ENCODE data around the gene PRPH2.
A peak's percentile ranks its signal among the peaks of the same experiment; 100 is the strongest.
"Not testable (repeated sequence)": the region's sequence is repeated elsewhere in the genome, so short reads cannot be mapped to it uniquely, and the experiment has no call there.

PRPH2 gene

DNA sequence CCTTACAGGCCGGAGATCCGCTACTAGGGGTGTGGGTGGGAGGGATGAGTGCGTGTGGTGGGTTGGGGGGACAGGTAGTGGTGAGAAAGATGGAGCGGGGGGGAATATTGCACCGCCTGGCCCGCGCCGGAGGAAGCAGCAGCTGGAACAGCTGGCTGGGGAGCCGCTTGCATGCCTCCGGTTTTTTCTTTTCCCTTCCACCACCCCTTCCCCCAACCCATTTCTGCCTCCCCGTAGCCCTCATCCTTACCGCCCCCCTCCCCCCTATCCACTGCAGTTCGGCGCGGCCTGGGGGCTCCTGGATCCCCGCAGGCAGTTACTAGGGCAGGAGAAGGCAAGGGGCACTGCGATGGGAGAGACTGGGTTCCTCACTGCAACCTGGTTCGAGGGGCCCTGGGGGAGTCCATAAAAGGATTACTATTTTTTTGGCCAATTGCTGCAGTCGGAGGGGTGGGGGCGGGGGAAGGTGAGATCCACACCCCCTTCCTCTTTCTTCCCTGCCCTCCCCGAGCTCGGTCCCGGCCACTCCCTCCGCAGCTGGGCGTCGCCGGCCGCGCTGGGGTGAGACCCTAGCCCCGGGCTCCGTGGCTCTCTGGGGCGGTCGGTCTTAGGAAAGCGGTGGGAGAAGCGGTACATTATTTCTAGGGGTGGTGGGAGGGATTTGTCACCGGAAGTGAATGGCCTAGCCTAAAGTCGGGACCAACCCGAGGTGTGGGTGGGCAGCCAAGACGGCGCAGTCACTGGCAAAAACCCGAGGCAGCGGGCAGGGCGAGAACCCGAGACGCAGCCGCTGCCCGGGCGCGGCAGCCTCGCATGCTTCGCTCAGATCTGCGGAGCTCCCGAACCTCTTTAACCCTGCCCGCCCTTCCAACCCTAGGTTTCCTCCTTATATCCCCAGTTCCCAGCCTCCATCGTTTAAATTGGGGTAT, 24.3 kb upstream of the PRPH2 start:
- Mint-ChIP-seq H3K4me3 (peak overlapping the region; percentile 91 to 98), H3K4me1 (peaks cover 38% of the 10 kb centered on the region), H3K27me3 (no peaks in the 10 kb centered on the region), H3K9me3 (no peaks in the 10 kb centered on the region), H3K27ac (peak overlapping the region; percentile 91 to 98)
- ATAC-seq (peak; percentile 76), DNase-seq (peak; percentile 91)

DNA sequence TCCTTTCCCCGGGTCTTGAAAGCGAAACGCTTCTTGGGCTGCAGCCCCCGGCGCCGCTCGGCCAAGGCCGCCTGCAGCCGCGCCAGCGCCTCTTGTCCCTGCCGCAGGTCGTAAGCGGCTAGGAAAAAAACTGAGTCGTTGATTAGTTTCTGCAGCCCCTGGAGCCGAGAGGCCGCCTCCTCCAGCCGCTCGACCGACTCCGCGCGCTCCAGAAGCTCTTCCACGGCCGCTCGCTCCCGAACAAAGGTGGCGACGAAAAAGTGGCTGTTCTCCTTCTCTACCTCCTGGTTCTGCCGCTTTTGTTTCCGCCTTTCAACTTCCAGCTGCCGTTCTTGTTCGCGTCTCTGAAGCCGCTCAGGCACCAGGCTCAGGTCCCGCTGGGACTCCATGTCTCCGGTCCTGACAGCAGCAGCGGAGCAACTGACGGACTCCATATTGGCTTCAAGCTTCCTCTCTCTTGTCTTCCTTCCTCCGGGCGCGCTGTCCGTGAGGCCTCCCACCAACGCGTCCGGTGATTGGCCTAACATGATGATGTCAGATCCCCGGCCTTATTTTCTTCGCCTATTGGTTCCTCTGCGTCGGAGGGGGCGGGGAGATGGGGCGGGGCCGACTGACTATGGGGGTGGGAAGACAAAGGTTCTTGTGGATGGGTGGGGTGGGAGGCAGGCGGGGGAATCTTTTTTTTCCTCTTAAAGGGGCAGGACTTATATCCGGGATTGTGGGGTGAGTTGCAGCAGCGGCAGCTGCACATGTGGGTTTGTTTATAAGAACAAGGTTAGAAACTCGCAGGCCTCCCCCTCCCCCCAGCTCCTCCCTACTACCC, 23.5 kb upstream of the PRPH2 start, which contains the start of gene TBCC:
Gene TBCC (minus strand): TSS at position 464 of the 823 bp plus-strand sequence. CDS start 30 bp downstream, at position 434.
- Mint-ChIP-seq H3K9me3 (no peaks in the 10 kb centered on the region), H3K4me1 (peaks cover 33% of the 10 kb centered on the region), H3K4me3 (peak within 1 kb of the TSS; percentile 97 to 98), H3K27me3 (no peaks in the 10 kb centered on the region), H3K27ac (peak within 1 kb of the TSS; percentile 99 to 100)
- peak; percentile 90 to 96 for DNase-seq
- peak; percentile 82 for ATAC-seq

DNA sequence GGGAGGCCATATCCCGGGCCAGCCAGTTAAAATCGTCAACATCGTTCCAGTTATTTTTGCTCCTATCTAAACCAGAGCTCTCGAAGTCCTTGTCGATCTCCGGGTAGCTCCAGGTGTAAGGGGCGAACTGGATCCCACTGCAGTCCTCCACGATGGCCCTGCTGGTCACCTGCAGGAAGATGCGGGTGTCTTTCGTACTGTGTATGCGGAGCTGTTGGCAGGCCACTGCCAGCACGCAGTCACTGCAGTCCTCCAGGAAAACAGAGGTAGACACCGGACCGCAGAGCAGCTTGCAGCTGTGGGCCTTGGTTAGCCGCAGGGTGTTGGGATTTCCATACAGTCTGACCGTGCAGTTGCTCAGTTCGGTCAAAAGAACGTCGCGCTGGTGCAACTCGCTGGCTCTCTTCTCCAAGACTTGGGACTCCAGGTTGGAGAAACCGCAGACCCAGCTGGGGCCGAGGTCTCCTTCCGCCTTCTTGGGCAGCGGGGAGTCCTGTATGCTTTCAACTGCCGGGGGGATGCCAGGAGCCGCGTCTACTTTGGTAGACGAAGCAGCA, 22.8 kb upstream of the PRPH2 start:
- Mint-ChIP-seq H3K27ac (peak overlapping the region in 1 of 2 donors; percentile 29), H3K4me1 (peaks cover 33% of the 10 kb centered on the region)
- no peak for ATAC-seq

DNA sequence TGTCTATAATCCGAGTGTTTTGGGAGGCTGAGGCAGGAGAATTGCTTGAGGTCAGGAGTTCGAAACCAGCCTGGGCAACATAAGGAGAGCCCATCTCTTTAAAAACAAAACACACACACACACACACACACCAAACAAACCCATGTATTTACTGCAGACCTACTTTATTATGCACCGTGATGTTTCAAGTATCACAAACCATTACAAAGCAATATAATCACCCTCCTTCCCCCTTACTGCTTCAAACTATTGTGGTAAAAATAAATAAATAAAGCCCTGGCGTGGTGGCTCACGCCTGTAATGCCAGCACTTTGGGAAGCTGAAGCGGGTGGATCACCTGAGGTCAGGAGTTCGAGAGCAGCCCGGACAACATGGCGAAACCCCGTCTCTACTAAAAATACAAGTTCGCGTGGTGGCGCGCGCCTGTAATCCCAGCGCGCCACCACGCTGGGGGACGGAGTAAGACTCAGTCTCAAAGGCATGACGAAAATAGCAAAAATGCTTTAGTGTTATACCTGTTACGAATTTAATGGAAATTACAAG, 22.0 kb upstream of the PRPH2 start:
- Mint-ChIP-seq H3K4me3 (peak overlapping the region; percentile 97 to 98), H3K4me1 (peaks cover 32% of the 10 kb centered on the region), H3K9me3 (no peaks in the 10 kb centered on the region), H3K27me3 (no peaks in the 10 kb centered on the region), H3K27ac (peak overlapping the region in 1 of 2 donors; percentile 65)
- ATAC-seq (no peak), DNase-seq (no peak)

More for the DNA sequence above, 22.8 kb upstream of the PRPH2 start:
- Mint-ChIP-seq H3K27me3 (no peaks in the 10 kb centered on the region), H3K4me3 (peak overlapping the region; percentile 97 to 98), H3K9me3 (no peaks in the 10 kb centered on the region)
- peak; percentile 23 to 60 for DNase-seq

DNA sequence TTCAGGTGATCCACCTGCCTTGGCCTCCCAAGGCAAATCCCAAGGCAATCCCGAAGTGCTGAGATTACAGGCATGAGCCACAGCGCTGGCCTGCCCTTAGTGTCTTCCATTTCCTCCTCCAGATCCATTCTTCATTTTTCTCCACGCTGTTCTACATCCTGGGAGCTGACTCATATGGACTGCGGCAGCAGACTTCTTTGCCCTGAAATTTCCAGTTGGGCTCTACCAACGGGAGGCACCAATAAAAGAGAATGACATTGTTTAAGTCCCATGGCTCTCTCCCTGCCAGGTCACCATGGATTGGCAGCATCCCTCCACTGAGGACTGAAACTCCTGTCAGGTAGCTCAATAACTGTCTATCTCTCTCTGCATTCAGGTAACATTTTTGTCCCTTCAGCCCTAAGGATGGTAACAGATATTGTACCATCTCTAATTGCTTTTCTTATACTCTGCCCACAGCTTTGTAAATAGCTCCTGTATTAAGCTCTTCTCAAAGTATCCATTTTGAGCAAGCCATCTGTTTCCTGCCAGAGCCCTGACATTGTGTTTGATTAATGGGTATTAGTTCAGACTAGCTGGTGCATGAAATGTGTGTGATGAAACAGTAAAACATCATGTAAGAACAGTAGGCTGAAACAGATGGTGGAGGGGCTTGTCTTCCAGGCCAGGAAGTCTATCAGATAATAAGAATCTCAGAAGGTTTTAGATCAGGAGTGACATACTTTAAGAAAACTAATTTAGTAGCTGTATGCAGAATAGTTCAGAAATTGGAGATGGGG, 19.9 kb upstream of the PRPH2 start:
- ATAC-seq (no peak), DNase-seq (no peak)
- Mint-ChIP-seq H3K27ac (no peak overlapping the region), H3K4me1 (peaks cover 11% of the 10 kb centered on the region), H3K4me3 (no peak overlapping the region), H3K27me3 (no peaks in the 10 kb centered on the region), H3K9me3 (no peaks in the 10 kb centered on the region)

DNA sequence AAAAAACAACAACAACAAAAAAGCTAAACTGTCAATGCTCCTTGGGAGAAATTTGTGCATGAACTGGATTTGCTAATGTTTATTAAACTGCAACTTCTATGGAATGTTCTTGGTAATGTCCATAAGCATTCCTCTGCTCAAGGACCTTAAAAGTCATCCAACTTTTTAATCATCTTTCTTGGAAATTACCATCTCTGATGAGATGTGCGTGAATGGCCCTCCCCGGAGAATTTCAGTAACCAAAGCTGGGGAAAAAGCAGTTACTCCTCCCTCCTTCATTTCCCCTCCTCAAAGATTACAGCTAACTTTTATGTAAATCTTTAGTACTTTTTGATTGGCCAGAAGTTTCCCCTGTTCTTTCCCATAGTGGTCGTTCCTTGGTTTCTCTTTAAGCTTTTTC, 18.3 kb upstream of the PRPH2 start:
- Mint-ChIP-seq H3K4me3 (no peak overlapping the region), H3K9me3 (no peaks in the 10 kb centered on the region), H3K4me1 (peaks cover 9% of the 10 kb centered on the region), H3K27ac (no peak overlapping the region), H3K27me3 (no peaks in the 10 kb centered on the region)
- ATAC-seq (no peak), DNase-seq (no peak)

DNA sequence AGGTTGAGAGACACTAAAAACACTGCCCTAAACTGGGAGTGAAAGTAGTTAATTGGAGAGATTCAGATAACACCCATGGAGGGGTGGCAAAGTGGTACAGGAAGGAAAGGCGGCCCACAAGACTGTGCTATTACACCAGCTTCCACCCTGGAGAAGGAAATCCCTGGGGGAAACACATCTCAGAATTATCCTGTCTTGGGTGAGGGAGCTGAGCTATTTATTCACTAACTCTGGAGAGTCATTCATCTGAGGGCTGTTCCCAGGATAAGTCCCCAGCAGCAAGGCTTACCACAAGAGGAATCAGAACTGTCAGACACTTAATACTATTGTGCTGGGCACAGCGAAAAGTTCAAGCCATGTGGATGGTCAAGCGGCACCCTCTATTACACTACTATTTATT, 13.6 kb upstream of the PRPH2 start:
- H3K9me3 Mint-ChIP-seq = no peaks in the 10 kb centered on the region
- ATAC-seq (no peak), DNase-seq (no peak)
- no peaks in the 10 kb centered on the region for H3K4me1 Mint-ChIP-seq
- H3K4me3 Mint-ChIP-seq = no peak overlapping the region
- no peaks in the 10 kb centered on the region for H3K27me3 Mint-ChIP-seq
- no peak overlapping the region for H3K27ac Mint-ChIP-seq

DNA sequence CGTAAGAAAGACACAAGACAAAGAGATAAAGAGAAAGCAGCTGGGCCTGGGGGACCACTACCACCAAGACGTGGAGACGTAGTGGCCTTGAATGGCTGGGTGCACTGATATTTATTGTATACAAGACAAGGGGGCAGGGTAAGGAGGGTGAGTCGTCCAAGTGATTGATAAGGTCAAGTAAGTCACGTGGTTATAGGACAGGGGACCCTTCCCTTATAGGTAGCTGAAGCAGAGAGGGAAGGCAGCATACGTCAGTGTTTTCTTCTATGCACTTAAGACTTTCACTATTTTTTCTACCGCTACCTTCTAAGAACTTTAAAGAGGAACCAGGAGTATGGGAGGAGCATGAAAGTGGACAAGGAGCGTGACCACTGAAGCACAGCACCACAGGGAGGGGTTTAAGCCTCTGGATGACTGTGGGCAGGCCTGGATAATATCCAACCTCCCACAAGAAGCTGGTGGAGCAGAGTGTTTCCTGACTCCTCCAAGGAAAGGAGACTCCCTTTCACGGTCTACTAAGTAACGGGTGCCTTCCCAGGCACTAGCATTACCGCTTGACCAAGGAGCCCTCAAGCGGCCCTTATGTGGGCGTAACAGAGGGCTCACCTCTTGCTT, 11.6 kb upstream of the PRPH2 start:
- ATAC-seq, H3K9me3 Mint-ChIP-seq, H3K4me3 Mint-ChIP-seq, H3K27ac Mint-ChIP-seq, H3K27me3 Mint-ChIP-seq, H3K4me1 Mint-ChIP-seq, DNase-seq: not testable (repeated sequence)

DNA sequence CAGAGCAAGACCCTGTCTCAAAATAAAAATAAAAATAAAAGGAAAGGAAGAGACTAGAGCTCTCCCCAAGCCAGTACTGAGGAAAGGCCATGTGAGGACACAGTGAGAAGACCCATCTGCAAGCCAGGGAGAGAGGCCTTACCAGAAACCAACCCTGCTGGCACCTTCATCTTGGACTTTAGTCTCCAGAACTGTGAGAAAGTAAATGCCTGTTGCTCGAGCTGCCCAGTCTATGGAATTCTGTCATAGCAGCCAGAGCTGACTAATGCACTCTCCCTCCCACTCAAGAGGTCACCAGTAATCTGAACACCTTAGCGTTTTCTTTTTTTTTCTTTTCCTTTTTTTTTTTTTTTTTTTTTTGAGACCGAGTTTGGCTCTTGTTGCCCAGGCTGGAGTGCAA, 7.3 kb upstream of the PRPH2 start:
- ATAC-seq = no peak
- no peak for DNase-seq
- Mint-ChIP-seq H3K4me1 (peaks cover 25% of the 10 kb centered on the region), H3K4me3 (no peak overlapping the region), H3K27me3 (no peaks in the 10 kb centered on the region), H3K9me3 (no peaks in the 10 kb centered on the region), H3K27ac (no peak overlapping the region)

DNA sequence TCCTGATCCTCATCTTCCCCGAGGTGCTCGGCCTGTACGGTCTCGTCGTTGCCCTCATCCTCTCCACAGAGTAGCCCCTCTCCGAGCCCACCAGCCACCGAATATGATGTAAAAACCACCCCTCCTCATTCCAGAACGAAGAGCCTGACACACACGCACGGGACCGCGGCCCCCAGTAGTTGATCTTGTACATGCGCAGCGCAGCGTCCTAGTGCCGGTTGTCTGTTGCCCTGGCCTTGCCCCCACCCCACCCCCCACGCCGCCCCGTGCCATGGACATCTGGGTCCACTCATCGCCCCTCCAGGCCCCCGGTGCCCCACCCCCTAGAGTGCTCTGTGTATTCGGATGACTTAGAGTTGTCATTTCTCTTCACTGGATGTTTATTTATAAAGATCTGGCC, 5.2 kb upstream of the PRPH2 start:
- Mint-ChIP-seq H3K4me1 (peaks cover 25% of the 10 kb centered on the region), H3K9me3 (no peaks in the 10 kb centered on the region), H3K27ac (peak overlapping the region; percentile 74 to 99), H3K27me3 (no peaks in the 10 kb centered on the region), H3K4me3 (peak overlapping the region; percentile 57 to 90)
- no peak for DNase-seq
- no peak for ATAC-seq

DNA sequence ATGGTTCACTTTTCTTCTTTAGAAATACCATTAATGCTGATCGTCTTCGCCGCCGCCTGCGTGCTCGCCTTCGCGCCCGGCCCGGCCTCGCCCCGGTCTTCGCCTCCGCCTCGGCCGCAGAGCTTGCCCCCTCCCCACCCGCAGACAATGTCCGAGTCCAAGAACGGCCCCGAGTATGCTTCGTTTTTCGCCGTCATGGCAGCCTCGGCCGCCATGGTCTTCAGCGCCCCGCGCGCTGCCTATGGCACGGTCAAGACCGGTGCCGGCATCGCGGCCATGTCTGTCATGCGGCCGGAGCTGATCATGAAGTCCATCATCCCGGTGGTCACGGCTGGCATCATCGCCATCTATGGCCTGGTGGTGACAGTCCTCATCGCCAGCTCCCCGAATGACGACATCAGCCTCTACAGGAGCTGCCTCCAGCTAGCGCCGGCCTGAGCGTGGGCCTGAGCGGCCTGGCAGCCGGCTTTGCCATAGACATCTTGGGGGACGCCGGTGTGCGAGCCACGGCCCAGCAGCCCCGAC, 4.8 kb upstream of the PRPH2 start:
- DNase-seq (peak in 1 of 2 donors; percentile 21), ATAC-seq (peak; percentile 24)
- H3K27me3 Mint-ChIP-seq = no peaks in the 10 kb centered on the region
- no peaks in the 10 kb centered on the region for H3K9me3 Mint-ChIP-seq
- peak overlapping the region; percentile 86 to 90 for H3K4me3 Mint-ChIP-seq
- H3K4me1 Mint-ChIP-seq = peaks cover 25% of the 10 kb centered on the region
- H3K27ac Mint-ChIP-seq = peak overlapping the region; percentile 99

DNA sequence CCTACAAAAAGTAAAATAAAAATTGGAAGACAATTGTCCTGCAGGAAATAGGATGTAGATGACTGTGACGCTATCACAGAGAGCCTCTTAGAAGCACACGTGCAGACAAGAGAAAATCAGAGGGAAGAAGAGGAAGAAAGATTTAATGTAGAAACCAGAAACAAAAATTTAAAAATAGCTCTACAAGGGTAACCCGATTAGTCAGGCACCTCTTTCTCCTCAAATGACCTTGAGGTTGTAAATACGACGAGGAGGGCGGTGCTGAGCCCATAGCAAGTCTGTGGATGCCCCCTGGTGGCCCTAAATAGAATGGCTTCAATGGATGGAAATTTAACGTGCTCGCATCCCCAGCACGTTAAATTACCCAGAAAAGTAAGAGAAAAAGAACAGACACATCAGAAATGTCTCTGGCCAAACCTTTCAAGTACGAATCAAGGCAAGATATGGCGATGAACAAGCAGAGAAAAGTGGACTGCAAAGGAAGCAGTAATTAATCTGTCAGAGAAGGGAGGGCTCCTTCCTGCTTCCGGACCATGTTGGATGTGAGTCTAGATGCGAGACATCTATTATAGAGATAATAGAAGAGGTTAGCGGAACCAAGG, 4.2 kb upstream of the PRPH2 start:
- Mint-ChIP-seq H3K4me3 (peak overlapping the region; percentile 86 to 90), H3K9me3 (no peaks in the 10 kb centered on the region)
- ATAC-seq = peak; percentile 97

DNA sequence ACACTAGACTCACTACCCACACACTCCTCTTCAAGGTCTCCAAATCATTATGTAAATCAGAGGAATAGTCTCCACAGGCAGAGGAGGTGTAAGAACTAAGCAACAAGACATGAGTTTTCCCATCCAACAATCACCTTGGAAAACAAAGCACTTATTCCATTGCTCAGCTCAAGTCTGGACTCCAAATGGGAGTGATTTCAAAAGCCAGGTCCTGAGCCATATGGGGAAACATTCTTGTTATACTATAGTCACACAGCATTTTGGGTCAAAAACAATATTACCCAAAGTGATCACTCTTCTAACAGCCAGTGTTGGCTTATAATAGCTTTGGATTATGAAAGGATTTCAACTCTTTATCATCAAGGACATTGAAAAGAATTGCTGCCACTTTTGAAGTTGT, 3.6 kb upstream of the PRPH2 start:
- Mint-ChIP-seq H3K27me3 (no peaks in the 10 kb centered on the region), H3K4me3 (peak overlapping the region; percentile 86 to 90)
- ATAC-seq = no peak

More for the DNA sequence above, 4.2 kb upstream of the PRPH2 start:
- Mint-ChIP-seq H3K27ac (peak overlapping the region; percentile 99), H3K27me3 (no peaks in the 10 kb centered on the region), H3K4me1 (peaks cover 25% of the 10 kb centered on the region)
- peak; percentile 71 to 73 for DNase-seq

DNA sequence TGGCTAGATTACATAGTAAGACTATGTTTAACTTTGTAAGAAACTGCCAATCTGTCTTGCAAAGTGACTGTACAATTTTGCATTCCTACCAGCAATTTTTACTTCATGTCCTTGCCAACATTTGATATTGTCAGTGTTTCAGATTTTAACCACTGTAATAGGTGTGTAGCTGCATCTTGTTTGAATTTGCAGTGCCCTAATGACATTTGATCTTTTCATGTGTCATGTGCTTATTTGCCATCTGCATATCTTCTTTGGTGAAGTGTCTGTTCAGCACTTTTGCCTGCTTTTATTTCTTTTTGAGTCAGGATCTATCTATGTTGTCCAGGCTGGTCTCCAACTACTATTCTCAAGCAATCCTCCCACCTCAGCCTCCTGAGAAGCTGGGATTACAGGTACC, 2.4 kb upstream of the PRPH2 start:
- no peak for DNase-seq
- ATAC-seq = no peak
- Mint-ChIP-seq H3K27me3 (no peaks in the 10 kb centered on the region), H3K27ac (no peak overlapping the region), H3K9me3 (no peaks in the 10 kb centered on the region), H3K4me3 (no peak overlapping the region), H3K4me1 (peaks cover 25% of the 10 kb centered on the region)

More for the DNA sequence above, 3.6 kb upstream of the PRPH2 start:
- H3K9me3 Mint-ChIP-seq = no peaks in the 10 kb centered on the region
- peak overlapping the region; percentile 99 for H3K27ac Mint-ChIP-seq
- H3K4me1 Mint-ChIP-seq = peaks cover 25% of the 10 kb centered on the region
- no peak for DNase-seq
